Peyer's patch (tissue), 4 donors: ENCODE measurements around the gene MACROH2A2.

ENCODE experiments used
- CTCF ChIP-seq, 6 experiments: fragments of 450-650 bp in 4 of 6; fragments of 200-600 bp in 2 of 6; sonication (generic) in 1 of 6; IDR thresholded peaks; one replicate each; pipeline ENCODE4 v1.5.1; 2017 to 2019; ENCODE audit warnings: antibody characterized with exemption in 6 of 6, mild to moderate bottlenecking in 3 of 6, moderate library complexity in 1 of 6
- POLR2A ChIP-seq, 2 donors: fragments of 450-650 bp; IDR thresholded peaks; one replicate each; pipeline ENCODE4 v1.5.1; 2017; ENCODE audit warnings: antibody characterized with exemption in 2 of 2, mild to moderate bottlenecking in 2 of 2, moderate library complexity in 2 of 2

GRCh38 chr10:70097459-70097858, 44.8 kb downstream of the MACROH2A2 start:
- TF ChIP-seq CTCF (IDR thresholded peaks at IDR 0.05): no peak
- no peak for TF ChIP-seq POLR2A (IDR thresholded peaks at IDR 0.05)
